Endothelial cell of umbilical vein (primary cell): ENCODE measurements around the gene JAZF1. TPM values are rescaled to one million over a fixed set of nuclear protein-coding genes. Genes with fewer than 3 reads are reported as not detected.

Experiments used
- BruUV-seq: library from RNA; stranded (reverse); fragments of 400-500 nt; replicated peaks from 2 replicates; lab custom pipeline; 2021; lab: Mats Ljungman, UMichigan
- CTCF ChIA-PET: fragments of 300-600, 350-600 bp; sonication (Branson Sonifier 250); formaldehyde crosslinking; loops from one replicate; lab custom pipeline; 2021; ENCODE audit warnings: antibody characterized with exemption, inconsistent platforms; lab: Charles Lee
- POLR2A ChIA-PET: fragments of 300-600, 350-600 bp; sonication (Branson Sonifier 250); formaldehyde crosslinking; loops from one replicate; lab custom pipeline; 2021; ENCODE audit warnings: antibody characterized with exemption, inconsistent platforms; lab: Charles Lee
- DNase-seq: peaks from one replicate; pipeline ENCODE4 v3.0.0-alpha.2; 2011; ENCODE audit warnings: low read depth, low spot score
- FAIRE-seq: peaks from 2 replicates; lab custom pipeline; 2011; peaks lifted over from hg19 to GRCh38; lab: Jason Lieb, UNC
- H2AFZ ChIP-seq: 2 replicates; pipeline ENCODE4 v1.6.0; 2012; ENCODE audit warnings: low read depth, low read length, control low read depth, inconsistent platforms
- H3K27ac ChIP-seq: 2 replicates; pipeline ENCODE4 v1.5.1; 2011; ENCODE audit warnings: low read depth, mild to moderate bottlenecking, control low read depth, low read length, moderate library complexity; ENCODE audit not compliant: insufficient read depth
- H3K27me3 ChIP-seq, 2 experiments: 2 replicates each; pipeline versions ENCODE4 v1.6.0 to v1.6.1; 2011; ENCODE audit warnings: low read length in 2 of 2, mixed read lengths in 1 of 2; ENCODE audit not compliant: control insufficient read depth in 2 of 2, insufficient read depth in 2 of 2
- H3K36me3 ChIP-seq, 2 experiments: 2 replicates in 1 of 2; 3 replicates in 1 of 2; pipeline ENCODE4 v1.5.1; 2011; ENCODE audit warnings: low read length in 2 of 2, mild to moderate bottlenecking in 1 of 2, moderate library complexity in 1 of 2; ENCODE audit not compliant: control insufficient read depth in 2 of 2, insufficient read depth in 2 of 2; ENCODE audit errors: extremely low read depth in 1 of 2
- H3K4me1 ChIP-seq: 3 replicates; pipeline ENCODE4 v1.5.1; 2011; ENCODE audit warnings: mild to moderate bottlenecking, low read length; ENCODE audit not compliant: control insufficient read depth, insufficient read depth; ENCODE audit errors: extremely low read depth
- H3K4me2 ChIP-seq: 2 replicates; pipeline ENCODE4 v1.6.1; 2011; ENCODE audit warnings: low read length, control low read depth, mixed read lengths; ENCODE audit not compliant: insufficient read depth
- H3K4me3 ChIP-seq, 3 experiments: fragments of 200-600 bp in 1 of 3; sonication (generic), shearing (Covaris generic) in 1 of 3; replicated peaks in 1 of 3; 2 replicates each; pipeline ENCODE4 v1.5.1; 2011 to 2016; ENCODE audit warnings: control low read depth in 3 of 3, low read length in 3 of 3, mild to moderate bottlenecking in 2 of 3, inconsistent platforms in 1 of 3, low read depth in 1 of 3, moderate library complexity in 1 of 3; ENCODE audit not compliant: insufficient read depth in 1 of 3
- H3K79me2 ChIP-seq: 2 replicates; pipeline ENCODE4 v1.6.0; 2012; ENCODE audit warnings: low read length, inconsistent platforms; ENCODE audit not compliant: control insufficient read depth, insufficient read depth
- H3K9ac ChIP-seq: replicated peaks from 2 replicates; pipeline ENCODE3; 2011; ENCODE audit warnings: low read length, control low read depth; ENCODE audit not compliant: insufficient read depth; ENCODE audit errors: extremely low read depth
- H3K9me1 ChIP-seq: replicated peaks from 3 replicates; pipeline ENCODE4 v1.6.0; 2011; ENCODE audit warnings: mild to moderate bottlenecking, low read length; ENCODE audit not compliant: control insufficient read depth, insufficient read depth; ENCODE audit errors: extremely low read depth
- H3K9me3 ChIP-seq: replicated peaks from 2 replicates; pipeline ENCODE4 v1.5.1; 2012; ENCODE audit warnings: low read length, inconsistent platforms; ENCODE audit not compliant: control insufficient read depth, insufficient read depth
- H4K20me1 ChIP-seq: replicated peaks from 2 replicates; pipeline ENCODE3; 2011; ENCODE audit warnings: mild to moderate bottlenecking, low read length; ENCODE audit not compliant: control insufficient read depth, insufficient read depth; ENCODE audit errors: extremely low read depth
- CTCF ChIP-seq, 2 donors: IDR thresholded peaks; 1 replicate in 1 of 2; 2 replicates in 1 of 2; pipeline ENCODE4 v1.5.1; 2011; ENCODE audit warnings: low read length in 2 of 2, mild to moderate bottlenecking in 2 of 2, moderate library complexity in 2 of 2, control low read depth in 1 of 2, inconsistent platforms in 1 of 2, low read depth in 1 of 2; ENCODE audit not compliant: insufficient read depth in 1 of 2; ENCODE audit errors: extremely low read depth in 1 of 2
- EZH2 ChIP-seq: IDR thresholded peaks from 2 replicates; pipeline ENCODE4 v1.6.1; 2012; ENCODE audit warnings: borderline replicate concordance, low read depth, mild to moderate bottlenecking, moderate library complexity, low read length, inconsistent platforms; ENCODE audit not compliant: severe bottlenecking
- FOS ChIP-seq: IDR thresholded peaks from 2 replicates; pipeline ENCODE4 v1.6.1; 2011; ENCODE audit warnings: mild to moderate bottlenecking, low read length, moderate library complexity, borderline replicate concordance; ENCODE audit not compliant: insufficient read depth
- GATA2 ChIP-seq: IDR thresholded peaks from 2 replicates; pipeline ENCODE4 v1.7.0; 2011; ENCODE audit warnings: low read depth, mild to moderate bottlenecking, moderate library complexity, mixed read lengths, low read length; ENCODE audit not compliant: insufficient read length, insufficient read depth
- JUN ChIP-seq: IDR thresholded peaks from 2 replicates; pipeline ENCODE4 v1.6.1; 2011; ENCODE audit warnings: borderline replicate concordance, low read depth; ENCODE audit not compliant: insufficient read length, insufficient read depth
- MAX ChIP-seq: IDR thresholded peaks from 2 replicates; pipeline ENCODE4 v1.6.1; 2011; ENCODE audit not compliant: insufficient read depth, insufficient read length
- MYC ChIP-seq: IDR thresholded peaks from one replicate; pipeline ENCODE4 v1.6.1; 2011; ENCODE audit warnings: mild to moderate bottlenecking, low read depth, low read length
- POLR2A ChIP-seq: IDR thresholded peaks from 2 replicates; pipeline ENCODE4 v1.6.1; 2012; ENCODE audit warnings: low read depth, mild to moderate bottlenecking, control low read depth, low read length
- POLR2AphosphoS5 ChIP-seq: IDR thresholded peaks from 2 replicates; pipeline ENCODE4 v1.6.1; 2012; ENCODE audit warnings: low read depth, mild to moderate bottlenecking, control low read depth, low read length, moderate library complexity; ENCODE audit not compliant: insufficient read depth
- dilution Hi-C: fragments of 300-500 bp; cut with MboI; formaldehyde crosslinking; loops from one replicate; pipeline ENCODE4 v1.15.0; 2019; ENCODE audit warnings: low sequenced_read_pairs; ENCODE audit not compliant: extremely low pct_ligation_motif_present
- intact Hi-C: fragments of 100-400 bp; cut with micrococcal nuclease; formaldehyde crosslinking; loops from one replicate; pipeline ENCODE4 v1.10.0; 2022
- polyA plus RNA-seq, 4 experiments: library from polyadenylated mRNA; depleted of rRNA in 3 of 4; stranded (reverse) in 3 of 4; unstranded in 1 of 4; fragments of >200 nt; gene quantifications; 2 replicates each; pipeline versions ENCODE4 v1.2.1 to v1.2.3, GENCODE V29; 2011 to 2012; ENCODE audit warnings: missing spikeins in 1 of 4
- total RNA-seq: library from RNA; stranded (reverse); gene quantifications from 2 replicates; pipeline ENCODE4 v1.2.3, GENCODE V29; 2021

JAZF1 gene
- total and polyA plus RNA-seq, 2 donors (not counting 3 experiments of a cell fraction or from before 2014, with no cell fraction given) = 2.5 to 16.9 TPM

- Histone ChIP-seq H3K4me3 (no peak overlapping the region), H3K36me3 (no peaks in the 10 kb centered on the region), H3K4me1 (peaks cover 23% of the 10 kb centered on the region), H3K9me1 (no peaks in the 10 kb centered on the region), H3K27me3 (no peaks in the 10 kb centered on the region), H2AFZ (peak overlapping the region; percentile 74), H3K9me3 (no peaks in the 10 kb centered on the region), H3K9ac (peak overlapping the region; percentile 44), H3K27ac (peak overlapping the region; percentile 77), H4K20me1 (no peaks in the 10 kb centered on the region), H3K79me2 (peaks cover 3% of the 10 kb centered on the region), H3K4me2 (peak overlapping the region; percentile 64)
- FAIRE-seq (no peak), DNase-seq (no peak)
- ChIA-PET CTCF (interaction anchor here (1.4 to 3.0 kb wide), 4 partner anchors 26 to 57 kb away, joined by 3 to 17 read pairs (median 6); no protein-coding TSS in a partner anchor), POLR2A (interaction anchor here (1.0 kb wide), 1 partner anchor 15 kb away, joined by 4 read pairs; no protein-coding TSS in a partner anchor)
- dilution Hi-C loops = no loop called here
- no peak for TF ChIP-seq MYC
- no peak for TF ChIP-seq EZH2
- TF ChIP-seq MAX = no peak
- no peak for TF ChIP-seq JUN
- no peak for TF ChIP-seq GATA2
- TF ChIP-seq FOS = no peak
- TF ChIP-seq CTCF (IDR thresholded peaks at IDR 0.05; ENCODE audit: extremely low read depth in 1 of 2, insufficient read depth in 1 of 2, low read depth in 1 of 2, low read length in 2 of 2) = no peak
- no peak for TF ChIP-seq POLR2A
- no peak for TF ChIP-seq POLR2AphosphoS5
- intact Hi-C loops = loop anchor here (1.0 kb wide), 1 partner anchor 17 kb away; no protein-coding TSS in a partner anchor
- no TSS peak for BruUV-seq
Observed at GRCh38 chr7:28036696-28037095, 143.9 kb downstream of the JAZF1 start.
